WTC11 (cell line): Measurements from ENCODE around the gene LYRM2. TPM values are rescaled to one million over a fixed set of nuclear protein-coding genes. Genes with fewer than 3 reads are reported as not detected.

ENCODE experiments used
- ATAC-seq: fragments of 200-7000 bp; cut with Tn5 transposase; 2 replicates; pipeline ENCODE4 v1.10.0; 2021; ENCODE audit warnings: mild to moderate bottlenecking, moderate library complexity
- CTCF ChIA-PET: fragments of 300-600 bp; sonication (Branson Sonifier 250); formaldehyde crosslinking; loops from one replicate; lab custom pipeline; 2021; ENCODE audit warnings: antibody characterized with exemption; lab: Charles Lee
- POLR2A ChIA-PET: fragments of 350-600 bp; sonication (Branson Sonifier 250); formaldehyde crosslinking; loops from one replicate; lab custom pipeline; 2021; ENCODE audit warnings: antibody characterized with exemption; lab: Charles Lee
- DNase-seq: peaks from one replicate; pipeline ENCODE4 v3.0.0; 2021; ENCODE audit warnings: low spot score
- H3K27ac Mint-ChIP-seq: 2 replicates; pipeline ENCODE4 v1.8.0; 2021; ENCODE audit warnings: mixed read lengths
- H3K27me3 Mint-ChIP-seq: 2 replicates; pipeline ENCODE4 v1.8.0; 2021; ENCODE audit warnings: low read depth, mild to moderate bottlenecking, moderate library complexity, mixed read lengths
- H3K36me3 Mint-ChIP-seq: 2 replicates; pipeline ENCODE4 v1.8.0; 2021; ENCODE audit warnings: mixed read lengths
- H3K4me1 Mint-ChIP-seq: 2 replicates; pipeline ENCODE4 v1.8.0; 2022; ENCODE audit warnings: mixed read lengths
- H3K4me3 Mint-ChIP-seq: 2 replicates; pipeline ENCODE4 v1.8.0; 2021; ENCODE audit warnings: mild to moderate bottlenecking, moderate library complexity, mixed read lengths
- H3K9me3 Mint-ChIP-seq: 2 replicates; pipeline ENCODE4 v1.8.0; 2021; ENCODE audit warnings: mixed read lengths
- ATF3 ChIP-seq: sonication (generic); formaldehyde crosslinking; conservative IDR thresholded peaks from 2 replicates; pipeline ENCODE4 v1.8.1; 2022; ENCODE audit warnings: mild to moderate bottlenecking, missing genetic modification reagents
- ATF6 ChIP-seq: sonication (generic); formaldehyde crosslinking; IDR thresholded peaks from 2 replicates; pipeline ENCODE4 v1.8.1; 2023; ENCODE audit warnings: mild to moderate bottlenecking, missing genetic modification reagents
- E2F4 ChIP-seq: sonication (generic); formaldehyde crosslinking; IDR thresholded peaks from 2 replicates; pipeline ENCODE4 v1.8.1; 2022; ENCODE audit warnings: low read depth, mild to moderate bottlenecking, moderate library complexity, missing genetic modification reagents, borderline replicate concordance
- EMX1 ChIP-seq: fragments of 250-450 bp; sonication (Bioruptor Pico); IDR thresholded peaks from 2 replicates; pipeline ENCODE4 v1.8.0; 2021; ENCODE audit warnings: mild to moderate bottlenecking
- IRF2 ChIP-seq: sonication (generic); formaldehyde crosslinking; IDR thresholded peaks from 2 replicates; pipeline ENCODE4 v1.8.0; 2022; ENCODE audit warnings: low read depth, missing genetic modification reagents, borderline replicate concordance
- JAZF1 ChIP-seq: fragments of 250-450 bp; sonication (Bioruptor Pico); IDR thresholded peaks from 2 replicates; pipeline ENCODE4 v1.9.0; 2021; ENCODE audit warnings: moderate library complexity, mild to moderate bottlenecking, inconsistent platforms
- MYBL2 ChIP-seq: sonication (generic); formaldehyde crosslinking; IDR thresholded peaks from 2 replicates; pipeline ENCODE4 v1.8.1; 2023; ENCODE audit warnings: mild to moderate bottlenecking, moderate library complexity, missing genetic modification reagents
- NFATC4 ChIP-seq: fragments of 250-450 bp; sonication (Bioruptor Pico); IDR thresholded peaks from 2 replicates; pipeline ENCODE4 v1.9.0; 2021; ENCODE audit warnings: mild to moderate bottlenecking
- NFE2L1 ChIP-seq: sonication (generic); formaldehyde crosslinking; IDR thresholded peaks from 2 replicates; pipeline ENCODE4 v1.8.1; 2023; ENCODE audit warnings: missing genetic modification reagents
- NFYB ChIP-seq: sonication (generic); formaldehyde crosslinking; conservative IDR thresholded peaks from 2 replicates; pipeline ENCODE4 v1.8.0; 2022; ENCODE audit warnings: low read depth, missing genetic modification reagents
- NR1H2 ChIP-seq: sonication (generic); formaldehyde crosslinking; IDR thresholded peaks from 2 replicates; pipeline ENCODE4 v1.9.0; 2021; ENCODE audit warnings: mild to moderate bottlenecking, moderate library complexity, missing genetic modification reagents
- SP1 ChIP-seq: sonication (generic); formaldehyde crosslinking; conservative IDR thresholded peaks from 2 replicates; pipeline ENCODE4 v1.8.1; 2022; ENCODE audit warnings: missing genetic modification reagents
- TEAD4 ChIP-seq: sonication (generic); formaldehyde crosslinking; IDR thresholded peaks from 2 replicates; pipeline ENCODE4 v1.8.0; 2022; ENCODE audit warnings: mild to moderate bottlenecking, missing genetic modification reagents
- TP53 ChIP-seq: sonication (generic); formaldehyde crosslinking; IDR thresholded peaks from 2 replicates; pipeline ENCODE4 v1.8.1; 2023; ENCODE audit warnings: mild to moderate bottlenecking, missing genetic modification reagents
- ZNF263 ChIP-seq: sonication (generic); formaldehyde crosslinking; IDR thresholded peaks from 2 replicates; pipeline ENCODE4 v1.8.1; 2022; ENCODE audit warnings: low read depth, mild to moderate bottlenecking, moderate library complexity, missing genetic modification reagents
- ZNF317 ChIP-seq: sonication (generic); formaldehyde crosslinking; IDR thresholded peaks from 2 replicates; pipeline ENCODE4 v1.8.1; 2023; ENCODE audit warnings: low read depth, mild to moderate bottlenecking, moderate library complexity, missing genetic modification reagents, borderline replicate concordance
- ZNF396 ChIP-seq: fragments of 250-450 bp; sonication (Bioruptor Pico); IDR thresholded peaks from 2 replicates; pipeline ENCODE4 v1.8.0; 2021; ENCODE audit warnings: mild to moderate bottlenecking, moderate library complexity, borderline replicate concordance
- ZNF423 ChIP-seq: fragments of 250-450 bp; sonication (Bioruptor Pico); IDR thresholded peaks from 2 replicates; pipeline ENCODE4 v2.1.2; 2022; ENCODE audit warnings: mild to moderate bottlenecking, moderate library complexity
- ZSCAN18 ChIP-seq: fragments of 250-450 bp; sonication (Bioruptor Pico); IDR thresholded peaks from 2 replicates; pipeline ENCODE4 v2.1.2; 2022; ENCODE audit warnings: mild to moderate bottlenecking, moderate library complexity
- total RNA-seq: library from RNA; stranded (reverse); gene quantifications from 3 replicates; pipeline ENCODE4 v1.2.3, GENCODE V29; 2021
- TF ChIP-seq, protein P1 (sequence below): sonication (generic); formaldehyde crosslinking; IDR thresholded peaks from 2 replicates; pipeline ENCODE4 v1.8.1; 2023; ENCODE audit warnings: mild to moderate bottlenecking, missing genetic modification reagents
- TF ChIP-seq, protein P2 (sequence below): sonication (generic); formaldehyde crosslinking; IDR thresholded peaks from 2 replicates; pipeline ENCODE4 v1.8.1; 2023; ENCODE audit warnings: mild to moderate bottlenecking, missing genetic modification reagents, moderate library complexity
- TF ChIP-seq, protein P3 (sequence below): fragments of 250-450 bp; sonication (Bioruptor Pico); IDR thresholded peaks from 2 replicates; pipeline ENCODE4 v1.8.0; 2021; ENCODE audit warnings: mild to moderate bottlenecking
- TF ChIP-seq, protein P4 (sequence below): sonication (generic); formaldehyde crosslinking; IDR thresholded peaks from 2 replicates; pipeline ENCODE4 v1.8.1; 2023; ENCODE audit warnings: mild to moderate bottlenecking, moderate library complexity, missing genetic modification reagents
- TF ChIP-seq, protein P5 (sequence below): fragments of 250-450 bp; sonication (Bioruptor Pico); IDR thresholded peaks from 2 replicates; pipeline ENCODE4 v1.9.0; 2021; ENCODE audit warnings: mild to moderate bottlenecking

LYRM2 gene
- total RNA-seq, 1 experiment from 2014 or later: 22.2 TPM

GRCh38 chr6:89525786-89526562 is 112.6 kb downstream of the LYRM2 start:
- Mint-ChIP-seq H3K27ac (no peak overlapping the region), H3K4me3 (no peak overlapping the region), H3K27me3 (no peaks in the 10 kb centered on the region; the same call in 1 of the 2 replicates), H3K9me3 (no peaks in the 10 kb centered on the region), H3K4me1 (no peaks in the 10 kb centered on the region), H3K36me3 (no peaks in the 10 kb centered on the region)
- CTCF ChIA-PET: interaction anchor here (1.0 kb wide), 1 partner anchor 79 kb away, joined by 5 read pairs; no protein-coding TSS in a partner anchor
- POLR2A ChIA-PET: no interaction called here
- TF ChIP-seq ATF3 (no peak), ZNF423 (CRISPR knock-in tag) (no peak), E2F4 (no peak), SP1 (CRISPR knock-in tag) (no peak), MYBL2 (CRISPR knock-in tag) (no peak), EMX1 (CRISPR knock-in tag) (no peak), IRF2 (CRISPR knock-in tag) (no peak), NR1H2 (CRISPR knock-in tag) (no peak), ZNF396 (no peak), TP53 (no peak), NFE2L1 (no peak), TEAD4 (CRISPR knock-in tag) (no peak), ZSCAN18 (no peak), ATF6 (no peak), NFATC4 (CRISPR knock-in tag) (no peak)
- TF ChIP-seq, protein P1, sequence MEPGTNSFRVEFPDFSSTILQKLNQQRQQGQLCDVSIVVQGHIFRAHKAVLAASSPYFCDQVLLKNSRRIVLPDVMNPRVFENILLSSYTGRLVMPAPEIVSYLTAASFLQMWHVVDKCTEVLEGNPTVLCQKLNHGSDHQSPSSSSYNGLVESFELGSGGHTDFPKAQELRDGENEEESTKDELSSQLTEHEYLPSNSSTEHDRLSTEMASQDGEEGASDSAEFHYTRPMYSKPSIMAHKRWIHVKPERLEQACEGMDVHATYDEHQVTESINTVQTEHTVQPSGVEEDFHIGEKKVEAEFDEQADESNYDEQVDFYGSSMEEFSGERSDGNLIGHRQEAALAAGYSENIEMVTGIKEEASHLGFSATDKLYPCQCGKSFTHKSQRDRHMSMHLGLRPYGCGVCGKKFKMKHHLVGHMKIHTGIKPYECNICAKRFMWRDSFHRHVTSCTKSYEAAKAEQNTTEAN (CRISPR knock-in tag): no peak
- TF ChIP-seq, protein P2, sequence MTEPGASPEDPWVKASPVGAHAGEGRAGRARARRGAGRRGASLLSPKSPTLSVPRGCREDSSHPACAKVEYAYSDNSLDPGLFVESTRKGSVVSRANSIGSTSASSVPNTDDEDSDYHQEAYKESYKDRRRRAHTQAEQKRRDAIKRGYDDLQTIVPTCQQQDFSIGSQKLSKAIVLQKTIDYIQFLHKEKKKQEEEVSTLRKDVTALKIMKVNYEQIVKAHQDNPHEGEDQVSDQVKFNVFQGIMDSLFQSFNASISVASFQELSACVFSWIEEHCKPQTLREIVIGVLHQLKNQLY: no peak
- TF ChIP-seq, protein P3, sequence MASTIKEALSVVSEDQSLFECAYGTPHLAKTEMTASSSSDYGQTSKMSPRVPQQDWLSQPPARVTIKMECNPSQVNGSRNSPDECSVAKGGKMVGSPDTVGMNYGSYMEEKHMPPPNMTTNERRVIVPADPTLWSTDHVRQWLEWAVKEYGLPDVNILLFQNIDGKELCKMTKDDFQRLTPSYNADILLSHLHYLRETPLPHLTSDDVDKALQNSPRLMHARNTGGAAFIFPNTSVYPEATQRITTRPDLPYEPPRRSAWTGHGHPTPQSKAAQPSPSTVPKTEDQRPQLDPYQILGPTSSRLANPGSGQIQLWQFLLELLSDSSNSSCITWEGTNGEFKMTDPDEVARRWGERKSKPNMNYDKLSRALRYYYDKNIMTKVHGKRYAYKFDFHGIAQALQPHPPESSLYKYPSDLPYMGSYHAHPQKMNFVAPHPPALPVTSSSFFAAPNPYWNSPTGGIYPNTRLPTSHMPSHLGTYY (CRISPR knock-in tag): no peak
- DNase-seq (no peak), ATAC-seq (no peak)

GRCh38 chr6:89522778-89523177 is 115.8 kb downstream of the LYRM2 start:
- H3K27ac Mint-ChIP-seq: no peak overlapping the region
- H3K27me3 Mint-ChIP-seq: no peaks in the 10 kb centered on the region; the same call in 1 of the 2 replicates
- ChIA-PET CTCF (no interaction called here), POLR2A (interaction anchor here (0.8 kb wide), 1 partner anchor 15 kb away, joined by 3 read pairs; no protein-coding TSS in a partner anchor)
- H3K4me1 Mint-ChIP-seq: no peaks in the 10 kb centered on the region
- no peak overlapping the region for H3K4me3 Mint-ChIP-seq
- no peaks in the 10 kb centered on the region for H3K9me3 Mint-ChIP-seq
- ATAC-seq (no peak), DNase-seq (no peak)
- no peaks in the 10 kb centered on the region for H3K36me3 Mint-ChIP-seq
- TF ChIP-seq, protein P4, sequence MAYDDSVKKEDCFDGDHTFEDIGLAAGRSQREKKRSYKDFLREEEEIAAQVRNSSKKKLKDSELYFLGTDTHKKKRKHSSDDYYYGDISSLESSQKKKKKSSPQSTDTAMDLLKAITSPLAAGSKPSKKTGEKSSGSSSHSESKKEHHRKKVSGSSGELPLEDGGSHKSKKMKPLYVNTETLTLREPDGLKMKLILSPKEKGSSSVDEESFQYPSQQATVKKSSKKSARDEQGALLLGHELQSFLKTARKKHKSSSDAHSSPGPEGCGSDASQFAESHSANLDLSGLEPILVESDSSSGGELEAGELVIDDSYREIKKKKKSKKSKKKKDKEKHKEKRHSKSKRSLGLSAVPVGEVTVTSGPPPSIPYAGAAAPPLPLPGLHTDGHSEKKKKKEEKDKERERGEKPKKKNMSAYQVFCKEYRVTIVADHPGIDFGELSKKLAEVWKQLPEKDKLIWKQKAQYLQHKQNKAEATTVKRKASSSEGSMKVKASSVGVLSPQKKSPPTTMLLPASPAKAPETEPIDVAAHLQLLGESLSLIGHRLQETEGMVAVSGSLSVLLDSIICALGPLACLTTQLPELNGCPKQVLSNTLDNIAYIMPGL: no peak
- TF ChIP-seq, protein P3 (CRISPR knock-in tag): no peak
- TF ChIP-seq, protein P5, sequence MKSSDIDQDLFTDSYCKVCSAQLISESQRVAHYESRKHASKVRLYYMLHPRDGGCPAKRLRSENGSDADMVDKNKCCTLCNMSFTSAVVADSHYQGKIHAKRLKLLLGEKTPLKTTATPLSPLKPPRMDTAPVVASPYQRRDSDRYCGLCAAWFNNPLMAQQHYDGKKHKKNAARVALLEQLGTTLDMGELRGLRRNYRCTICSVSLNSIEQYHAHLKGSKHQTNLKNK: no peak
- TF ChIP-seq NFYB (CRISPR knock-in tag) (no peak), JAZF1 (CRISPR knock-in tag) (no peak), MYBL2 (CRISPR knock-in tag) (no peak), ZNF263 (no peak), ZNF317 (CRISPR knock-in tag) (no peak)
